HCT116 (cell line): Measurements from ENCODE around the gene FAM110D. TPM values are rescaled to one million over a fixed set of nuclear protein-coding genes. Genes with fewer than 3 reads are reported as not detected.

Experiments
- ATAC-seq: fragments of 200-7000 bp; cut with Tn5 transposase; 2 replicates; pipeline ENCODE4 v1.9.1; 2020; ENCODE audit warnings: mild to moderate bottlenecking, moderate library complexity
- BruUV-seq: library from RNA; stranded (reverse); fragments of 400-500 nt; replicated peaks from 2 replicates; lab custom pipeline; 2021; lab: Mats Ljungman, UMichigan
- CTCF ChIA-PET: fragments of 300-600 bp; sonication (Branson Sonifier 250); formaldehyde crosslinking; loops from one replicate; lab custom pipeline; 2021; ENCODE audit warnings: antibody characterized with exemption; lab: Charles Lee
- POLR2A ChIA-PET: fragments of 300-600, 350-600 bp; sonication (Branson Sonifier 250); formaldehyde crosslinking; loops from one replicate; lab custom pipeline; 2021; ENCODE audit warnings: antibody characterized with exemption; lab: Charles Lee
- RAD21 ChIA-PET, 2 experiments: fragments of 300-600 bp; sonication (Branson Sonifier 250); formaldehyde crosslinking; loops; one replicate each; lab custom pipeline; 2023; ENCODE audit warnings: low total read pairs in 2 of 2; ENCODE audit not compliant: uncharacterized antibody in 2 of 2, unreplicated experiment in 2 of 2, low non-redundant PET in 1 of 2; lab: Charles Lee
- DNase-seq: peaks from one replicate; pipeline ENCODE4 v3.0.0-alpha.2; 2010; ENCODE audit warnings: low read depth, low spot score
- H2AFZ ChIP-seq: fragments of 200-600 bp; shearing (Covaris generic), sonication (generic); 2 replicates; pipeline ENCODE4 v1.6.1; 2017; ENCODE audit warnings: low read depth, mixed run types, mixed read lengths, antibody characterized with exemption, low read length; ENCODE audit not compliant: poor library complexity, severe bottlenecking
- H3K27ac ChIP-seq: 2 replicates; pipeline ENCODE4 v1.5.1; 2012; ENCODE audit warnings: low read depth, low read length
- H3K27me3 ChIP-seq: fragments of 200-600 bp; sonication (generic); 2 replicates; pipeline ENCODE4 v1.6.1; 2016; ENCODE audit warnings: mixed run types, low read length, mixed read lengths; ENCODE audit not compliant: insufficient read depth
- H3K36me3 ChIP-seq, 2 experiments: fragments of 200-500 bp in 1 of 2; fragments of 200-600 bp in 1 of 2; sonication (Bioruptor generic) in 1 of 2; sonication (generic) in 1 of 2; 2 replicates each; pipeline versions ENCODE4 v1.5.1 to v1.6.1; 2014 to 2016; ENCODE audit warnings: low read length in 2 of 2, inconsistent platforms in 1 of 2, mixed read lengths in 1 of 2, mixed run types in 1 of 2; ENCODE audit not compliant: insufficient read depth in 2 of 2, control insufficient read depth in 1 of 2
- H3K4me1 ChIP-seq, 2 experiments: fragments of 200-600 bp in 1 of 2; sonication (generic) in 1 of 2; 2 replicates each; pipeline versions ENCODE4 v1.5.1 to v1.6.1; 2012 to 2017; ENCODE audit warnings: low read length in 2 of 2, inconsistent platforms in 1 of 2, mild to moderate bottlenecking in 1 of 2, mixed read lengths in 1 of 2, mixed run types in 1 of 2, moderate library complexity in 1 of 2; ENCODE audit not compliant: insufficient read depth in 2 of 2, control insufficient read depth in 1 of 2
- H3K4me2 ChIP-seq: fragments of 200-600 bp; sonication (generic); 2 replicates; pipeline ENCODE4 v1.6.1; 2017; ENCODE audit warnings: mixed run types, low read length, mixed read lengths
- H3K4me3 ChIP-seq, 2 experiments: fragments of 200-600 bp in 1 of 2; sonication (generic) in 1 of 2; replicated peaks in 1 of 2; 2 replicates each; pipeline ENCODE4 v1.5.1; 2011 to 2016; ENCODE audit warnings: low read length in 2 of 2, control low read depth in 1 of 2, low read depth in 1 of 2, mild to moderate bottlenecking in 1 of 2, mixed read lengths in 1 of 2, mixed run types in 1 of 2
- H3K79me2 ChIP-seq: fragments of 200-600 bp; sonication (generic); 2 replicates; pipeline ENCODE4 v1.6.1; 2017; ENCODE audit warnings: mild to moderate bottlenecking, mixed run types, low read length, moderate library complexity, mixed read lengths; ENCODE audit not compliant: insufficient read depth
- H3K9ac ChIP-seq: fragments of 200-600 bp; sonication (generic); 2 replicates; pipeline ENCODE4 v1.6.1; 2016; ENCODE audit warnings: low read length, mixed read lengths
- H3K9me2 ChIP-seq: fragments of 200-600 bp; sonication (generic), shearing (Covaris generic); 2 replicates; pipeline ENCODE4 v1.6.1; 2017; ENCODE audit warnings: mixed run types, mild to moderate bottlenecking, moderate library complexity; ENCODE audit not compliant: insufficient read depth
- H3K9me3 ChIP-seq, 2 experiments: fragments of 200-500 bp in 1 of 2; fragments of 200-600 bp in 1 of 2; sonication (Bioruptor generic) in 1 of 2; sonication (generic) in 1 of 2; 2 replicates each; pipeline ENCODE4 v1.6.1; 2014 to 2017; ENCODE audit warnings: low read length in 2 of 2, mixed read lengths in 2 of 2, inconsistent platforms in 1 of 2, low read depth in 1 of 2, mild to moderate bottlenecking in 1 of 2, mixed run types in 1 of 2, moderate library complexity in 1 of 2; ENCODE audit not compliant: control insufficient read depth in 1 of 2, insufficient read depth in 1 of 2
- H4K20me1 ChIP-seq: fragments of 200-600 bp; sonication (generic), shearing (Covaris generic); 2 replicates; pipeline ENCODE4 v1.6.1; 2017; ENCODE audit warnings: mixed run types, mild to moderate bottlenecking, moderate library complexity; ENCODE audit not compliant: insufficient read depth
- CBX3 ChIP-seq: IDR thresholded peaks from 2 replicates; pipeline ENCODE4 v1.6.1; 2012; ENCODE audit warnings: low read depth
- EGR1 ChIP-seq: IDR thresholded peaks from 2 replicates; pipeline ENCODE4 v1.6.1; 2012; ENCODE audit warnings: low read depth
- ELF1 ChIP-seq: IDR thresholded peaks from 2 replicates; pipeline ENCODE4 v1.6.1; 2012; ENCODE audit warnings: low read depth, borderline replicate concordance
- EZH2phosphoT487 ChIP-seq: fragments of 200-600 bp; IDR thresholded peaks from 2 replicates; pipeline ENCODE4 v1.6.1; 2018; ENCODE audit warnings: antibody characterized with exemption, borderline replicate concordance
- JUND ChIP-seq: IDR thresholded peaks from 2 replicates; pipeline ENCODE4 v1.6.1; 2012
- POLR2A ChIP-seq: IDR thresholded peaks from 2 replicates; pipeline ENCODE4 v1.7.0; 2011; ENCODE audit warnings: borderline replicate concordance; ENCODE audit not compliant: insufficient read depth, insufficient read length; ENCODE audit errors: extremely low read depth
- POLR2AphosphoS5 ChIP-seq: IDR thresholded peaks from 2 replicates; pipeline ENCODE4 v1.6.1; 2011; ENCODE audit warnings: mild to moderate bottlenecking, low read depth, low read length, moderate library complexity
- RAD21 ChIP-seq: IDR thresholded peaks from 2 replicates; pipeline ENCODE4 v1.6.1; 2012; ENCODE audit warnings: low read depth, mild to moderate bottlenecking
- SP1 ChIP-seq: IDR thresholded peaks from 2 replicates; pipeline ENCODE4 v1.6.1; 2012; ENCODE audit warnings: low read depth
- TCF7L2 ChIP-seq: IDR thresholded peaks from 2 replicates; pipeline ENCODE4 v1.7.0; 2011; ENCODE audit warnings: borderline replicate concordance, inconsistent platforms; ENCODE audit not compliant: insufficient read depth, insufficient read length; ENCODE audit errors: extremely low read depth
- YY1 ChIP-seq: IDR thresholded peaks from 2 replicates; pipeline ENCODE4 v1.6.1; 2011; ENCODE audit warnings: low read length, low read depth, moderate library complexity, mild to moderate bottlenecking; ENCODE audit not compliant: insufficient replicate concordance; ENCODE audit errors: extremely low read depth
- ZFX ChIP-seq: fragments of 450-650 bp; IDR thresholded peaks from 2 replicates; pipeline ENCODE4 v1.6.1; 2017
- intact Hi-C: fragments of 100-400 bp; cut with micrococcal nuclease; formaldehyde crosslinking; loops from 2 replicates; pipeline ENCODE4 v1.10.0; 2022
- total RNA-seq: library from RNA; stranded (reverse); gene quantifications from one replicate; pipeline ENCODE4 v1.2.1, GENCODE V29; 2021; ENCODE audit not compliant: unreplicated experiment
- TF ChIP-seq, protein P1 (sequence below), 3 experiments: fragments of 200-600 bp in 1 of 3; sonication (generic) in 1 of 3; IDR thresholded peaks in 2 of 3; conservative IDR thresholded peaks in 1 of 3; 2 replicates each; pipeline ENCODE4 v1.5.1; 2012 to 2017; ENCODE audit warnings: low read depth in 2 of 3, low read length in 2 of 3, antibody characterized with exemption in 1 of 3, borderline replicate concordance in 1 of 3, control low read depth in 1 of 3, mild to moderate bottlenecking in 1 of 3, mixed read lengths in 1 of 3, mixed run types in 1 of 3, moderate library complexity in 1 of 3; ENCODE audit not compliant: insufficient read depth in 1 of 3

The FAM110D gene
- total RNA-seq, 1 experiment from 2014 or later, result 0.34 TPM

DNA sequence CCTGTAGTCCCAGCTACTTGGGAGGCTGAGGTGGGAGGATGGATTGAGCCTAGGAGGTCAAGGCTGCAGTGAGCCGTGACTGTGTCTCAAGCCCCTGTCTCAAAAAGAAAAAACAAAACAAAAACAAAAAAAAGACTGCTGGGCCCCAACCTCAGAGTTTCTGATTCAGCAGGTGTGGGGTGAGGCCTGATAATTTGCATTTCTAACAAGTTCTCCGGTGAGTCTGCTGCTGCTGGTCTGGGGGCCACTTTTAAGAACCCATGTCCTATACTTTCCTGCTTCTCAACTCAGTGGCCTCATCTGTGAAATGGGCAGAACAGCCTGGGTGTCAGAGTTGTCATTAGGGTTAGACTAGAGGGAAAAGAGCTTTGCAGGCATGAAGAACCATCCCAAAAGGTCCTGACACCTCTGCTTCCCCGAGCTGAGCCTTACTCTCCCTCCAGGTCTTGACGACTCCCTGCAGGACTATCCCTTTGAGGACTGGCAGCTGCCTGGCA is 21.2 kb downstream of the FAM110D start:
- Histone ChIP-seq H3K9me3 (no peaks in the 10 kb centered on the region), H3K36me3 (no peaks in the 10 kb centered on the region; a peak in 1 of 4 replicates), H3K9ac (no peak overlapping the region), H3K4me1 (peaks cover 11 to 25% of the 10 kb centered on the region in 2 experiments), H3K27ac (no peak overlapping the region), H2AFZ (no peak overlapping the region), H3K9me2 (no peaks in the 10 kb centered on the region), H3K79me2 (peaks cover 7% of the 10 kb centered on the region; the same call in 1 of the 2 replicates), H3K4me3 (no peak overlapping the region), H3K4me2 (no peak overlapping the region), H3K27me3 (no peaks in the 10 kb centered on the region), H4K20me1 (no peaks in the 10 kb centered on the region)
- intact Hi-C loops, result no loop called here
- ChIA-PET POLR2A (no interaction called here), CTCF (no interaction called here), RAD21 (no interaction called here)
- ATAC-seq, result no peak
- TF ChIP-seq ZFX (no peak), YY1 (no peak), ELF1 (no peak), RAD21 (no peak), TCF7L2 (no peak), CBX3 (no peak), POLR2A (no peak), EZH2phosphoT487 (no peak), JUND (no peak), SP1 (no peak), EGR1 (no peak), POLR2AphosphoS5 (no peak)
- TF ChIP-seq, protein P1, sequence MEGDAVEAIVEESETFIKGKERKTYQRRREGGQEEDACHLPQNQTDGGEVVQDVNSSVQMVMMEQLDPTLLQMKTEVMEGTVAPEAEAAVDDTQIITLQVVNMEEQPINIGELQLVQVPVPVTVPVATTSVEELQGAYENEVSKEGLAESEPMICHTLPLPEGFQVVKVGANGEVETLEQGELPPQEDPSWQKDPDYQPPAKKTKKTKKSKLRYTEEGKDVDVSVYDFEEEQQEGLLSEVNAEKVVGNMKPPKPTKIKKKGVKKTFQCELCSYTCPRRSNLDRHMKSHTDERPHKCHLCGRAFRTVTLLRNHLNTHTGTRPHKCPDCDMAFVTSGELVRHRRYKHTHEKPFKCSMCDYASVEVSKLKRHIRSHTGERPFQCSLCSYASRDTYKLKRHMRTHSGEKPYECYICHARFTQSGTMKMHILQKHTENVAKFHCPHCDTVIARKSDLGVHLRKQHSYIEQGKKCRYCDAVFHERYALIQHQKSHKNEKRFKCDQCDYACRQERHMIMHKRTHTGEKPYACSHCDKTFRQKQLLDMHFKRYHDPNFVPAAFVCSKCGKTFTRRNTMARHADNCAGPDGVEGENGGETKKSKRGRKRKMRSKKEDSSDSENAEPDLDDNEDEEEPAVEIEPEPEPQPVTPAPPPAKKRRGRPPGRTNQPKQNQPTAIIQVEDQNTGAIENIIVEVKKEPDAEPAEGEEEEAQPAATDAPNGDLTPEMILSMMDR (IDR thresholded peaks at IDR 0.05 in 2 of 3, conservative IDR thresholded peaks at IDR 0.05 in 1 of 3; ENCODE audit: borderline replicate concordance in 1 of 3, insufficient read depth in 1 of 3, low read depth in 2 of 3, low read length in 2 of 3), result no peak
- DNase-seq, result no peak
- no TSS peak for BruUV-seq
